Effector memory CD4-positive, alpha-beta T cell (primary cell): Measurements from ENCODE around the gene MSI2.

ENCODE experiments used
- DNase-seq, 3 donors: peaks; one replicate each; pipeline ENCODE4 v3.0.0-alpha.2; 2020
- H3K27ac ChIP-seq: 2 replicates; pipeline ENCODE4 v1.7.0; 2013; ENCODE audit warnings: mild to moderate bottlenecking, low read length, moderate library complexity; ENCODE audit not compliant: insufficient read depth, poor library complexity, severe bottlenecking
- H3K27me3 ChIP-seq: replicated peaks from 2 replicates; pipeline ENCODE4 v1.7.0; 2013; ENCODE audit warnings: mild to moderate bottlenecking, low read length; ENCODE audit not compliant: insufficient read depth, control insufficient read depth, poor library complexity, severe bottlenecking
- H3K36me3 ChIP-seq: 2 replicates; pipeline ENCODE4 v1.7.0; 2013; ENCODE audit warnings: mild to moderate bottlenecking, low read length, moderate library complexity; ENCODE audit not compliant: control insufficient read depth, insufficient read depth
- H3K4me1 ChIP-seq: 2 replicates; pipeline ENCODE4 v1.7.0; 2013; ENCODE audit warnings: low read length, mild to moderate bottlenecking; ENCODE audit not compliant: control insufficient read depth, insufficient read depth, poor library complexity, severe bottlenecking
- H3K4me3 ChIP-seq: 2 replicates; pipeline ENCODE4 v1.7.0; 2013; ENCODE audit warnings: low read length, low read depth, mild to moderate bottlenecking; ENCODE audit not compliant: insufficient read depth, poor library complexity, severe bottlenecking
- H3K9me3 ChIP-seq: 2 replicates; pipeline ENCODE4 v1.7.0; 2013; ENCODE audit warnings: mild to moderate bottlenecking, low read length, moderate library complexity; ENCODE audit not compliant: control insufficient read depth

Gene MSI2

DNA sequence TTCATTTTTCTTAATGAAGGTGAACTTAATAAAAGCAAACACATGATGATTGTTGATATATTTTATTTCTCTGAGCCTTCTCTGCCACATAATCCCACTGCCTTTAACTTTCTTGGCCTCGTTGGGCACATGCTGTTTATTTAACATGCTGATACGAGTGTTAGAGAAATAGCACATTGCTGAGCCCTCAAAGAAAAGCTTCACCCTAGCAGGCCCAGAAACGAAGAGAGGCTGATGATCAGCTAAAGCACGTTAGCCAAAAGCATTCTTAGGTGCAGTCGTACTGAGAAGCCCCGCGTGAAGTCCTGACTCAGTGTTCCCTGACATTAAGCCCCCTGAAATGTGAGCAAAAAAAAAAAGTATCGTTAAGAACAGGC lies 366.0 kb downstream of the MSI2 start:
- no peak overlapping the region for H3K4me3 ChIP-seq
- DNase-seq = no peak
- no peaks in the 10 kb centered on the region for H3K9me3 ChIP-seq
- no peak overlapping the region for H3K27ac ChIP-seq
- H3K36me3 ChIP-seq = peaks cover 12% of the 10 kb centered on the region
- no peaks in the 10 kb centered on the region for H3K27me3 ChIP-seq
- H3K4me1 ChIP-seq = no peaks in the 10 kb centered on the region

DNA sequence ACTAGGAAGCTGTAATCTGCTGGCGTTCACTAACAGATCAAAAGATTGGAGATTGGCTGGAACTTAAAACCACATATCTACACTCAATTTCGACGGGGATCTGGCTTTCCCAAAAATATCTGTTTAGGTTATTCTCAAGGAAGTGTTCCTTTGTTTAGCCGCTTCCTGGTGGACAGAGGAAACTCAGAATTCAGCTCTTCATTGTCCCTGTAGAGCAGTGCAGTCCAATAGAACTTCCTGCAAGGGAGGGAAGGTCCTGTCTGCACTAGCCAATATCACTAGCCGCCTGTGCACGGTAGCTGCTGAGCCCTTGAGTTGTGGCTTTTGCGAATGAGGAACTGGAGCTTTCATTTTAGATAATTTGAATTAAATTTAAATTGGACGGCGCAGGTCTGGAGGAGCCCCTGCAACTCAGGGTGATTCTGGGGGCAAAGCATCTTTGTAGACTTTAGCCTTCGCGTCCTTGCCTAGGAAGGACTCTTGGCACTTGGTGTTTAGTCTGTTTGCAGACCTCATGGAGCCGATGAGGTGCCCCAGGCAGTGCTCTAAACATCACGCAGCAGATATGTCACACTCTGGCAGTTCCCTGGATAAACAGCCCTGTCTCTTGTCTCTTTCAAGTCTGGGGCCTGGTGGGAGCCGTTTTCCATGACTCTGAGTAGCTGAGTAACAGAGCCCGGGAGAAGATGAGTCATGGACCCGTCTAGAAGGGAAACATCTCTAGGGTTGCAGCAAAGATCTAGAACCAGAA lies 366.5 kb downstream of the MSI2 start:
- Histone ChIP-seq H3K9me3 (no peaks in the 10 kb centered on the region), H3K4me1 (no peaks in the 10 kb centered on the region), H3K4me3 (no peak overlapping the region), H3K36me3 (peaks cover 12% of the 10 kb centered on the region), H3K27me3 (no peaks in the 10 kb centered on the region), H3K27ac (no peak overlapping the region)
- DNase-seq = no peak

DNA sequence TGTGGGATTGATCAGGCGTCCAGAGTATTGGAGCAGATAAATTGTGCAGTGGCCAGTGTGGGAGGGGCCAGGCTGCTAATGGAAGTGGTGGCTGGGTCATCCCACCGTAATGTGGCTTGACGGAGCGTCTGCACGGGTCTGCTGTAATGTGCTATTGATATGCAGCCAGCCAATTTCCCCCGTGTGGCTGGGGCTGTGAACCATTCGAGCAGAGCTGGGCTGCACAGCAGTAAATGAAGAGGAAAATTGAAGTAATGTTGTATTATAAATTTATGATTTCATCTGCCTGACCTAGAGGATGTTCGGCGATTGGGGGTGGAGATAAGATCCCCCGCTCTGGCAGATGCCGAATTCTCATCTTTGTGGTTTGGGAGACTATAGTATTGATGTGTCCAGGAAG lies 367.3 kb downstream of the MSI2 start:
- Histone ChIP-seq H3K4me3 (no peak overlapping the region), H3K4me1 (no peaks in the 10 kb centered on the region), H3K27me3 (no peaks in the 10 kb centered on the region), H3K36me3 (peaks cover 12% of the 10 kb centered on the region), H3K9me3 (no peaks in the 10 kb centered on the region), H3K27ac (no peak overlapping the region)
- no peak for DNase-seq

DNA sequence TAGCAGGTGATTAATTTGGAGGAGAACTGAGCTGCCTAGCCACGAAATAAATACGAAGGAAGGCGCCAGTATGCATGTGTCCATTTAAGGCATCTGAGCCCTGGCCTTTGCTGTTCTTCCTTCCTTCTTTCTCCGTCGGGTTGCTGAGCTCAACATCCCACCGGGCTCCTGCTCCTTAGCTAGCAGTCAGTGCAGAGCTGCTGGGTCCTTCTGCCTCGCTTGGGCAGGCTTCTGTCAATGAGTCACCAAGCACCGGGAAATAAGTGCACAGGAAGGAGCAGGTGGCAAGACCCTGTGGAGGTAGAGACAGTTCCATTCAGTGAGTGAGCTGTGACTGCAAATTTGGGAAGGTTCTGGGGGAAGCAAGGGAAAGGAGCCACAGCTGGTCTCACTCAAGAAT lies 368.1 kb downstream of the MSI2 start:
- Histone ChIP-seq H3K27me3 (no peaks in the 10 kb centered on the region), H3K9me3 (no peaks in the 10 kb centered on the region), H3K4me3 (no peak overlapping the region), H3K27ac (no peak overlapping the region), H3K36me3 (peaks cover 12% of the 10 kb centered on the region), H3K4me1 (no peaks in the 10 kb centered on the region)
- no peak for DNase-seq

DNA sequence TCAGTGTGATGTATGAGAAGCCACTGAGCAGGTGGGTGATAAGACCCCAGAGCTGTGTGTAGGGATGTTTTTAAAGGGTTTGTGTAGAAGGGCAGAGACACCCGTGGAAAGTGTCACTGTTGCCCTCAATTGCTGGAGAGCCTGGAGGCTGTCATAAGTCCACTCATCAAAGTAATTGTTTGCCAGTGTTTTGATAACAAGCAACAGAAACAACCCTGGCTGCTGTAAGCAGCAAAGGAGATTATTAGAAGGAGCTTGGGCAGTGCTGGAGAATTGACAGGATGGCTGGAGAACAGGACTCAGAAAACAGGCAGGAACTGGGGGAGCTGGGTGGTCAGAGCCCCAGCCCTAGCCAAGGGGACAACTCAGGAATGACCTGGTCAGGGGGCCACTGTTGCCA lies 369.2 kb downstream of the MSI2 start:
- no peak overlapping the region for H3K27ac ChIP-seq
- H3K9me3 ChIP-seq = no peaks in the 10 kb centered on the region
- H3K36me3 ChIP-seq = peaks cover 12% of the 10 kb centered on the region
- H3K4me1 ChIP-seq = no peaks in the 10 kb centered on the region
- H3K27me3 ChIP-seq = no peaks in the 10 kb centered on the region
- no peak overlapping the region for H3K4me3 ChIP-seq
- no peak for DNase-seq

DNA sequence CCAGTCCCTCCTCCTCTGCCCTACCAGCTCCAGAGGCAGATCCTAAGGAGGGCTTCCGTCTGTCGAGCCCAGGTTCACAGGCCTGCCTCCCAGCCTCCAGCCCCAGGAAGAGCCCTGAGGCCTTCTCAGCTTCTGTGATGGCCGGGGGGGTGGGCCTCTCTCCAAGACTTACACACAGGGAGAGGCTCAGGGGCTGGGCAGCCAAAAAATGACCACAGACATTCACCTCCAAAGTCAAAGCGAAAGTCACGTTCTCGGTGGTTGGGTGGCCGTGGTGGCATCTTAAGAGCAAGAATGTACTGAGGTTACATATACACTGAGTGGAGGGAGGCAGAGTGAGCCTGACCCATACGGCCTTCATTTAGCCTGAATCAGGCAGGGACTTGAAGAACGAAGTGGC lies 369.6 kb downstream of the MSI2 start:
- no peak for DNase-seq
- Histone ChIP-seq H3K9me3 (no peaks in the 10 kb centered on the region), H3K36me3 (peaks cover 12% of the 10 kb centered on the region), H3K27ac (no peak overlapping the region), H3K4me3 (no peak overlapping the region), H3K27me3 (no peaks in the 10 kb centered on the region), H3K4me1 (no peaks in the 10 kb centered on the region)

DNA sequence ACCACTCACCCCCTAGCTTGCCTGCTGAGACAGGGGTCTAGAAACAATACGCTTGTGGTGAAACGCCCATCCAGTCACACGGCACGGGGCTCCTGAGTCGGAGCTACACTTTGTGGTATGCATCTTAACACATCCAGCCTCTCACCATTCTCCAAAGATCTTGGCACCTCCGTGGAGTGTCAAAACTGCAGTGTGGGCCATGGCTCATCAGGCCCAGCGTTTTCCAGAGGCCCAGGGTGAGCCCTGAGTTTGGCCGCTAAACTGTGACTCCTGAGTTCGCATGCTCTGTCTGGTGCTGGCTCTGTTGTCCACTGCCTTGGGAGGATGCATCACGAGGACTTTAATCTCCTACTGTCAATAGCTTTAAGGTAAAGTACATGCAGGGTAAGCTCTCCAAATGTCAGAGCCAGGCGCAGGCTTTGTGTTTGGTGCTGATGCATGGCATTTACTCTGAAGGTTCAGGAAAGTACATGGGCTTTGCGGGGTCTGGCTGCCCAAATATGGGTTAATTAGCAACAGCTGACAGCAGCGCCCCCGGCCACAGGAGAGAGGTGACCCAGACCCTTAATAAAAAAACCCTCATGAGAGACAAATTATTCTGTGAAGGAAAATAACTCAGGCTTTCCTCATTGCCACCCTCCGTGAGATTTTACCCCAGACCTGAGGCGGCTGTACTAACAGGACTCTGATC lies 370.3 kb downstream of the MSI2 start:
- no peaks in the 10 kb centered on the region for H3K27me3 ChIP-seq
- H3K9me3 ChIP-seq = no peaks in the 10 kb centered on the region
- no peak overlapping the region for H3K27ac ChIP-seq
- no peak for DNase-seq
- no peaks in the 10 kb centered on the region for H3K4me1 ChIP-seq
- H3K4me3 ChIP-seq = no peak overlapping the region
- H3K36me3 ChIP-seq = peaks cover 12% of the 10 kb centered on the region

DNA sequence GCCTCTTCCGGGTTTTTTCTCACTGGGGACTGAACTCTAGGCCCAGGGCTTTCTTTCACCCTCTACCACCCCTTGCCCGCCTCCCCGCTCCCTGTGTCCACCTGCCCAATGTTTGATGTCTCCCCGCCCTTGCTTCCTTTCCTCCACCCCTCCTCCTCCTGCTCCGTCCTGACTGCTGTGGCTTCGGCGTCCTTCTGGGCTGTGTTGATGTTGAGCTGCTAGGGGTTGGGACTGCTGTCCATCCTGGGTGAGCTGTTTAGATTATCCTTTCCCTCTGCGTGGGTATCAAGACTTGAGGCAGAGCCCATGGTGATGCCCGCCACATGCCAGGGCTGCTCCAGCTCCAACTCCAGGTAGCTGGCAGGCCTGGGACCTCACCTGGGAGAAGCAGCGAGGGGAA lies 371.3 kb downstream of the MSI2 start:
- H3K27ac ChIP-seq = no peak overlapping the region
- H3K9me3 ChIP-seq = no peaks in the 10 kb centered on the region
- DNase-seq = no peak
- no peak overlapping the region for H3K4me3 ChIP-seq
- H3K27me3 ChIP-seq = no peaks in the 10 kb centered on the region
- peaks cover 12% of the 10 kb centered on the region for H3K36me3 ChIP-seq
- no peaks in the 10 kb centered on the region for H3K4me1 ChIP-seq

DNA sequence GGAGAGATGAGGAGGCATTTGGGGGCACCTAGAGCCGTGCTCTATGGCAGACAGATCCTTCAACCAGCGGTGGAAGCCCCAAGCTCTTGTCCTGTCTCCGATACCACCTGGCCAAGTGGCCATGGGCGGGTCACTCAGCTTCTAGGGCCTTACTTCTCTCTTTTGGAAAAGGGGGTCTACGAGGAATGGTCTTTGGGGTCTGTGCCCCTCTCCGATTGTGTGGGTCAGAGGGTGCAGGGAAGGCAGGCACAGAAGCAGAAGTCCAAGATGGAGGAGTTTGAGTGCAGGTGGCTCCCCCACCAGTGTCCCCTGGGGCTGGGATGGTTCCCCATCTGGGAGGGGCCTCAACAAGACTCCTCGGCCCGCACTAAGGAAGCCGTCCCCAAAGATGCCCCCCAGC lies 372.1 kb downstream of the MSI2 start:
- DNase-seq = no peak
- Histone ChIP-seq H3K27ac (no peak overlapping the region), H3K27me3 (no peaks in the 10 kb centered on the region), H3K9me3 (no peaks in the 10 kb centered on the region), H3K4me1 (no peaks in the 10 kb centered on the region), H3K36me3 (peaks cover 9% of the 10 kb centered on the region), H3K4me3 (no peak overlapping the region)

DNA sequence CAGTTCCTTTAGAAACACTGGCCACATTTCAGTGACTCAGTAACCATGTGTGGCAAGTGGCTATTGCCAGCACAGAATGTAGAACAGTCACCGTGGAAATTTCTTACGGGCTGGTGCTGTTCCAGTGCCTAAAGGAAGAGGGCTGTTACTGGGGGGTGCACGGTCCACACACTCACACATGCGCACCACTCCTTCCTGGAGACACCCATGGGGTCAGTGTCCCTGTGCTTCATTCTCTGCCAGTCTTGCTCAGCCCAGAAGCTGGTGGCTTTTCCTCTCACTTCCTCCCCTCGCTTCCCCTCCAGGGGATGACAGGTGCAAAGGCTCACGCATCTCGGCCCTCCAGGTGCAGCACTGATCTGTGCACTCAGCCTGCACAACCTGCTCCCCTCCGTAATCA lies 373.1 kb downstream of the MSI2 start:
- no peaks in the 10 kb centered on the region for H3K4me1 ChIP-seq
- peaks cover 9% of the 10 kb centered on the region for H3K36me3 ChIP-seq
- H3K9me3 ChIP-seq = no peaks in the 10 kb centered on the region
- H3K27ac ChIP-seq = no peak overlapping the region
- H3K4me3 ChIP-seq = no peak overlapping the region
- no peaks in the 10 kb centered on the region for H3K27me3 ChIP-seq
- DNase-seq = no peak
